Measurements from ENCODE around the gene DNAJC19.
A peak's percentile ranks its signal among the peaks of the same experiment; 100 is the strongest.
"Not testable (repeated sequence)": the region's sequence is repeated elsewhere in the genome, so short reads cannot be mapped to it uniquely, and the experiment has no call there.

Gene DNAJC19

DNA sequence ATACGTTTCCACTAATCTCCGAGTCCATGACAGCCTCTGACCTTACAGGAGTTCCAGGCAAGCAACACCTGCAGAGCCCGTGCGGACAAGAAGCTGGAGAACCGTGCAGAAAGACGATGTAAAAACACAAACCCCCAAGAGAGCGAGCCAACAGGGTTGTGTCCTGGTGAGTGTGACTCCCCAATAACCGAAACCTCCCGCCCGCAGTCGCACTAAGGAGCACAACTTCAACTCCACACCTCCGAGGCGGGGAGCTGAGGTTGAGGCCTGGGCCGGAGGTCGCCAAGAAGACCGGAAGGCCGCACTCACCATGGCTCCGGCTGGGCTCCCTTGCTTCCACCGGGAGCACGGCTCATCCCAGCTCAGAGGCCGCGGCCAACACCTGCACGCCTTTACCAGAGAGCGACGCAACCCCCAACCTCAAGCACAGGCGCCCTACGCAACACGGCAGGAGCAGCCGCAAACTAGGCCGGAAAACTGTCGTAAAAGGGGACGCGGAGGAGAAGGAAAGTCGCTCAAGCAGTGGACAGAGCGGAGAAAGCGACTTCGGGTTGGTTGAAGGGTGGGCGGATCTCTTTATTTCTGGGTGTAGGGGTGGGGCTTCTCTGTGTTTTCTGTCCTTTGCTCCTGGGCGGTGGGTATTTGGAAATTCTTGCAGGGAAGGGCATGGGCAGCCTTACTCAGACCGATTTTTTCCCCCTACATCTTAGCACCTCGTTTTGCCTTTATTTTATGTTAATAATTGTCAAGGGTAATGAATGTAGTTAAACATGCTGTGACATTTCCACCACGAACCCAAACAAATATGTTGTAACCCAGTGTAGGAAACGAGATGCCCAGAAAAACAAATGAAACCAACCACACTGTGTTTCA is at the start of gene DNAJC19:
DNAJC19 (minus strand) TSS at position 446 of the 873 bp plus-strand sequence; CDS start at position 312, 134 bp downstream.
- DNase-seq, result peak; percentile 78 to 95

DNA sequence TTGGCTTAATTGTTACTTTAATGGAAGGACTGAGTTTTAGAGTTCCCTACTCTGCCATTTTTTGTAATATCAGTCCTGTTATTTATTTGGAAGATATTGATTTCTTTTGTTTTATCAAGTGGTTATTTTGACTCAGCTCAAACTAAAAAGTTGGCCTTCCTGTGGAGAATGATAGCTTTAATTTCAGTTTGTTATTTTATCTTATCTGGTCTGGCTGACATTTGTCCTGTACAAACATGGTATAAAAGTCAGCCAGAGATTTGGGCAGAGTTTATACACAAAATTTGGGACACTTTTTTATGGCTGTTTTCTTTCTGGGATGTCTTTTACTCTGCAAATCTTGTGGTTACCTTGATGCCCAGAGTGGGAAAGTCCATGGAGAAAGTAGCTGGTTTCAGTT is 41.4 kb upstream of the DNAJC19 start:
- no peak for DNase-seq

DNA sequence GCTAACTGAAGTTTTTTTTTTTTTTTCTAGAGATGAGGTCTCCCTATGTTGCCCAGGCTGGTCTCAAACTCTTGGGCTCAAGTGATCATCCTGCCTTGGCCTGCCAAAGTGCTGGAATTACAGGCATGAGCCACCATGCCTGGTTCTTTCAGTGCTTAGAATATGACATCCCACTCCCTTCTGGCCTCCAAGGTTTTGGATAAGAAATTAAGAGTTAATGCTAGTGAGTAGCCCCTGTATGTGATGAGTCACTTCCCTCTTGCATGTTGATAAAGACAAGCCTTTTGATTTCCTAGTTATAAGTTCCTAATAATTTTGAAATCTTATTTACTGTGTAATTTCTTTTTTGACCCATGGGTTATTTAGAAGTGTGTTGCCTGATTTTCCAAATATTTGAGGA is 35.7 kb upstream of the DNAJC19 start:
- no peak for DNase-seq

GRCh38 chr3:181017690-181018089 is 28.2 kb upstream of the DNAJC19 start:
- no peak for DNase-seq

GRCh38 chr3:181009225-181009624 is 19.7 kb upstream of the DNAJC19 start:
- no peak for DNase-seq

GRCh38 chr3:181008796-181009195 is 19.3 kb upstream of the DNAJC19 start:
- no peak for DNase-seq

- no peak for DNase-seq
Observed at GRCh38 chr3:181007262-181007661, 17.7 kb upstream of the DNAJC19 start.

GRCh38 chr3:181006541-181006940 is 17.0 kb upstream of the DNAJC19 start:
- no peak for DNase-seq

- DNase-seq, result not testable (repeated sequence)
Observed at GRCh38 chr3:181003469-181003868, 13.9 kb upstream of the DNAJC19 start.

DNA sequence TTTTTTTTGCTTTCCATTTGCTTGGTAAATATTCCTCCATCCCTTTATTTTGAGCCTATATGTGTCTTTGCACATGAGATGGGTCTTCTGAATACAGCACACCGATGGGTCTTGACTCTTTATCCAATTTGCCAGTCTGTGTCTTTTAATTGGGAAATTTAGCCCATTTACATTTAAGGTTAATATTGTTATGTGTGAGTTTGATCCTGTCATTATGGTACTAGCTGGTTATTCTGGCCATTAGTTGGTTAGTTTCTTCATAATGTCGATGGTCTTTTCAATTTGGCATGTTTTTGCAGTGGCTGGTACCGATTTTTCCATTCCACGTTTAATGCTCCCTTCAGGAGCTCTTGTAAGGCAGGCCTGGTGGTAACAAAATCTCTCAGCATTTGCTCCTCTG is 12.8 kb upstream of the DNAJC19 start:
- DNase-seq, result not testable (repeated sequence)

DNA sequence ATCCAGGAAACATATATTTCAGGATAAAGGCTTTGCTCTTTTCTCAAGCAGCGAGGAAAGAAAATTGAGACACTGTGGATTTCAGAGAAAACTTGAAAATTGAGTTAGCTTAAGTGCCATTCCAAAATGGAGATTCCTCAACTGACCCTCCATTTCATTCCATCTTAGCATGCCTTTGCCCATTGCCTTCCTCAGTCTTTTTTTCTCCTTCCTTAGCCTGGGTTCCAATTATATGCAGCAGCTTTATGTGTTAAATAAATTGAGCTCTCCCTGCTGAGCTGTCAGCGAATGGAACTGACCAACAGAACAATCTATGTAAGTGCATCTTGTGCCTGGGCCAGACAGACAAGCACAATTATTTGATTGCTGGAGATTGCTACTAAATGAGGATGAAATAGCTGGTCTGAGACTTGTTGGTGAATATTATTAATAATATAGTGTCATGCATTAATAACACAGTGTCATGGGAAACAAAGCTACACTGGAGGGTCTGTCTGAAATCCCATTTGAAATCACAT is 6.9 kb upstream of the DNAJC19 start:
- DNase-seq, result no peak

DNA sequence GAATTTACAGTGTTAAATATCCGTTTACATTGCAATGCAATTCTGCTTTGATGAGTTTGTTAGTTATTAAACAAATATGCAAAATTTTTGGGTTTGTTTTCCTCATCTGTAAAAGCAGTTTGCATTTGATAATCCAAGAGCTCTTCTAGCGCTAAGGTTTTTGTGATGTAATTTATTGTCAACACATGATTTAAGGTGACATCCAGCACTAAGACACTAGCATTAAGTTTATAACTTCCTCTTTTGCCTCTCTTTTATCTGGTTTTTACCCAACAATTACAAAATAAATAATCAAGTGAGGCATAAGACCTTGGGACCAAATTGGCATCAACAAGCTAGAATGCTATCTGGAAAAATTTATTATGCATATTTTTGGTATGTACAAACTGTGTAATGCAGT is 969 bp upstream of the DNAJC19 start:
- DNase-seq, result no peak

- no peak for DNase-seq
Observed at GRCh38 chr3:180987344-180987743, 2.2 kb downstream of the DNAJC19 start.

DNA sequence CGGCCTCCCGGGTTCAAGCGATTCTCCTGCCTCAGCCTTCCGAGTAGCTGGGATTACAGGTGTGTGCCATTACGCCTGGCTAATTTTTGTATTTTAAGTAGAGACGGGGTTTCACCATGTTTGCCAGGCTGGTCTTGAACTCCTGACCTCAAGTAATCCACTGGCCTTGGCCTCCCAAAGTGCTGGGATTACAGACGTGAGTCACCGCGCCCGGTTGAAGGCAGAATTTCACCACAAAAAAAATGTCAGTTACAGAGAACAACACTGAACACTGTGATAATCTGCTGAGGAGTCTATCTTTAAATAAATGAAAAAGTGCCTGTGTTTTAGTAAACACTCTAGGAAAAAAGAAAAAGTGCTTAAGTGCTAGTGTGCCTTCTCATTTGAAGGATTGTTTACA is 3.2 kb downstream of the DNAJC19 start:
- not testable (repeated sequence) for DNase-seq

GRCh38 chr3:180983136-180983535 is 6.4 kb downstream of the DNAJC19 start:
- no peak for DNase-seq

- no peak for DNase-seq
Observed at GRCh38 chr3:180981912-180982311, 7.6 kb downstream of the DNAJC19 start.

DNA sequence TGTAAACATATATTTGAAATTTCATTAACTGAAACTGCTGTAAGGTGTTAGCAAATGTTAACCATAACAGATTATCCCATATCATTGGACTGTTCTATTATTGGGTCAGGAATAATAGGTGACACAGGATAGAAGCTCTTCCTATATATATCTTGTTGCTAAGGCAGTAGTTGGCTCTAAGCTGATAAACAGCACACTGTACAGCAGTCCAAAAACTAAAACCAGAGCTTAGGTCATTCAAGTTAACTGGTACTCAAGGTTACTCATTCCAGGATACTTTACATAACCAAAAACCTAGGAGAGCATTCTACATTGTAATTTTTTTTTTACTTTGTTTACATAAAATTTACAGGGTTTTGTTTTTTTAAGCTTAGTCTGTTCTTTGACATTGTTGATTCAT is 8.9 kb downstream of the DNAJC19 start:
- DNase-seq, result no peak

- DNase-seq, result no peak
Observed at GRCh38 chr3:180979961-180980360, 9.6 kb downstream of the DNAJC19 start.

GRCh38 chr3:180977498-180977897 is 12.0 kb downstream of the DNAJC19 start:
- DNase-seq, result no peak

DNA sequence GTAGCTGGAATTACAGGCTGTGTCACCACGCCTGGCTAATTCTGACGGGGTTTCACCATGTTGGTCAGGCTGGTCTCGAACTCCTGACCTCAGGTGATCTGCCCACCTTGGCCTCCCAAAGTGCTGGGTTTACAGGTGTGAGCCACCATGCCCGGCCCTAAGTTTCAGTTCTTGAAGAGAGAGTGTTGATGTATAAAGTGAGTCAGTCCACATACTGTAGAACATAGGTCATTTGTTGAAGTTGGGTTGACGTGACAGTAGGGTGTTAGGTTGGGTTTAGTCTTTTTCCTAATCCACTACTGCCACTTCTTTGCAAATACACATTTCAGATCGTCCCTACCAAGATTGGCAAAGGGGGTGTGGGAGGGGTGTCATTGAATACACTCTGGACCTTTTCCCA is 15.2 kb downstream of the DNAJC19 start:
- no peak for DNase-seq

GRCh38 chr3:180973543-180973942 is 16.0 kb downstream of the DNAJC19 start:
- no peak for DNase-seq

GRCh38 chr3:180970931-180971330 is 18.6 kb downstream of the DNAJC19 start:
- DNase-seq, result no peak

- no peak for DNase-seq
Observed at GRCh38 chr3:180962530-180962929, 27.0 kb downstream of the DNAJC19 start.

DNA sequence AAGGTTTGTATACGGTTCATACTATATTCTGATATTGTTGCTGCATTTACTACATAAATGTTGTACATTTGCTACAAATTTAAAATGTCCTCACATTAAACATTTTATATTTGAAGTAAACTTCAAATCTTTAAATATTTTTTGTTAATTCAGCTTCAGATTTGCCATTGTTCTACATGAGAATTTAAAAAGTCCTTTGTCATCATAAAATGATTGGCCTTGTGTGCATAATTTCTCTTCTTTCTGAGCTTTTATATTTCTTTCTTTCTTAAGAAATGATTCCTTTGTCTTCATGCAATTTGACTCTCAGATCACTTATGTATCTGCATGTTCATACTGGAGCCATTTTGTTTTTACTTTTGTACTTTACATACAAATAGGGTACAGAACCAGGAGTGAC is 28.0 kb downstream of the DNAJC19 start:
- DNase-seq, result no peak

GRCh38 chr3:180961087-180961486 is 28.4 kb downstream of the DNAJC19 start:
- DNase-seq, result no peak
